ENCODE measurements around the gene ITM2B.
"Not testable (repeated sequence)": the region's sequence is repeated elsewhere in the genome, so short reads cannot be mapped to it uniquely, and the experiment has no call there.

ITM2B gene

GRCh38 chr13:48224701-48225100 lies 8.3 kb upstream of the ITM2B start:
- no peak for DNase-seq (ENCODE audit: low read depth)

- no peak for DNase-seq (ENCODE audit: low read depth)
Observed at GRCh38 chr13:48230541-48230940, 2.5 kb upstream of the ITM2B start.

- no peak for DNase-seq (ENCODE audit: low read depth)
Observed at GRCh38 chr13:48231080-48231479, 1.9 kb upstream of the ITM2B start.

- DNase-seq (ENCODE audit: low read depth), result no peak
Observed at GRCh38 chr13:48231933-48232332, 1.1 kb upstream of the ITM2B start.

- no peak for DNase-seq (ENCODE audit: low read depth)
Observed at GRCh38 chr13:48232420-48233045, 473 bp upstream of the ITM2B start.

GRCh38 chr13:48233889-48234488 lies 983 bp downstream of the ITM2B start:
- no peak for DNase-seq (ENCODE audit: low read depth)

- DNase-seq (ENCODE audit: low read depth), result no peak
Observed at GRCh38 chr13:48234566-48235340, 1.7 kb downstream of the ITM2B start.

GRCh38 chr13:48235341-48236135 lies 2.5 kb downstream of the ITM2B start:
- DNase-seq (ENCODE audit: low read depth), result no peak

GRCh38 chr13:48236528-48237353 lies 3.7 kb downstream of the ITM2B start:
- DNase-seq (ENCODE audit: low read depth), result no peak

GRCh38 chr13:48239369-48239768 lies 6.4 kb downstream of the ITM2B start:
- DNase-seq (ENCODE audit: low read depth), result not testable (repeated sequence)

GRCh38 chr13:48241651-48242050 lies 8.6 kb downstream of the ITM2B start:
- DNase-seq (ENCODE audit: low read depth), result no peak

- DNase-seq (ENCODE audit: low read depth), result no peak
Observed at GRCh38 chr13:48242677-48243076, 9.7 kb downstream of the ITM2B start.

GRCh38 chr13:48244159-48244558 lies 11.2 kb downstream of the ITM2B start:
- no peak for DNase-seq (ENCODE audit: low read depth)

- DNase-seq (ENCODE audit: low read depth), result no peak
Observed at GRCh38 chr13:48246102-48246501, 13.1 kb downstream of the ITM2B start.

- DNase-seq (ENCODE audit: low read depth), result no peak
Observed at GRCh38 chr13:48249018-48249417, 16.0 kb downstream of the ITM2B start.

- peak; percentile 60 for DNase-seq (ENCODE audit: low read depth)
Observed at GRCh38 chr13:48251611-48252081, 18.6 kb downstream of the ITM2B start.

- DNase-seq (ENCODE audit: low read depth), result no peak
Observed at GRCh38 chr13:48252176-48252575, 19.2 kb downstream of the ITM2B start.

- no peak for DNase-seq (ENCODE audit: low read depth)
Observed at GRCh38 chr13:48253849-48254248, 20.8 kb downstream of the ITM2B start.

GRCh38 chr13:48255090-48255489 lies 22.1 kb downstream of the ITM2B start:
- no peak for DNase-seq (ENCODE audit: low read depth)

- no peak for DNase-seq (ENCODE audit: low read depth)
Observed at GRCh38 chr13:48255954-48256353, 22.9 kb downstream of the ITM2B start.

- DNase-seq (ENCODE audit: low read depth), result no peak
Observed at GRCh38 chr13:48258002-48258401, 25.0 kb downstream of the ITM2B start.

Data from GM04504 (cell line).